Naive B cell (primary cell): ENCODE results near the gene PGM2. TPM values are rescaled to one million over a fixed set of nuclear protein-coding genes. Genes with fewer than 3 reads are reported as not detected.

Experiments used
- ATAC-seq, 2 donors: fragments of 150-1000 bp; cut with Tn5 transposase; 2 replicates each; pipeline ENCODE4 v1.10.0; 2021; ENCODE audit warnings: low read depth in 2 of 2, mild to moderate bottlenecking in 2 of 2, moderate library complexity in 2 of 2
- DNase-seq: peaks from one replicate; pipeline ENCODE4 v3.0.0; 2022
- H3K27ac Mint-ChIP-seq, 6 donors: one replicate each; pipeline ENCODE4 v1.8.0; 2020 to 2022; ENCODE audit warnings: mild to moderate bottlenecking in 6 of 6, mixed read lengths in 6 of 6, moderate library complexity in 5 of 6, inconsistent platforms in 2 of 6
- H3K27me3 Mint-ChIP-seq, 3 donors: one replicate each; pipeline ENCODE4 v1.8.0; 2021 to 2022; ENCODE audit warnings: mixed read lengths in 3 of 3, mild to moderate bottlenecking in 1 of 3
- H3K36me3 Mint-ChIP-seq, 2 donors: one replicate each; pipeline ENCODE4 v1.8.0; 2020 to 2022; ENCODE audit warnings: mixed read lengths in 2 of 2, inconsistent platforms in 1 of 2, mild to moderate bottlenecking in 1 of 2
- H3K4me1 Mint-ChIP-seq, 3 donors: one replicate each; pipeline ENCODE4 v1.8.0; 2020 to 2022; ENCODE audit warnings: mixed read lengths in 3 of 3, inconsistent platforms in 1 of 3, mild to moderate bottlenecking in 1 of 3, moderate library complexity in 1 of 3
- H3K4me3 Mint-ChIP-seq, 8 donors: one replicate each; pipeline ENCODE4 v1.8.0; 2020 to 2022; ENCODE audit warnings: mild to moderate bottlenecking in 8 of 8, mixed read lengths in 8 of 8, moderate library complexity in 8 of 8, inconsistent platforms in 2 of 8
- H3K9me3 Mint-ChIP-seq, 7 donors: one replicate each; pipeline ENCODE4 v1.8.0; 2020 to 2022; ENCODE audit warnings: mixed read lengths in 7 of 7, mild to moderate bottlenecking in 5 of 7, inconsistent platforms in 2 of 7, moderate library complexity in 1 of 7
- polyA plus RNA-seq, 6 donors: library from polyadenylated mRNA; unstranded; fragments of 300-500 nt; fragmentation: Illumina TruSeq; gene quantifications; one replicate each; pipeline ENCODE4 v1.2.3, GENCODE V29; 2021; ENCODE audit warnings: low read depth in 6 of 6

Gene PGM2
- polyA plus RNA-seq, 6 donors from 2014 or later, result 10.5 to 19.8 (median 17.4) TPM

DNA sequence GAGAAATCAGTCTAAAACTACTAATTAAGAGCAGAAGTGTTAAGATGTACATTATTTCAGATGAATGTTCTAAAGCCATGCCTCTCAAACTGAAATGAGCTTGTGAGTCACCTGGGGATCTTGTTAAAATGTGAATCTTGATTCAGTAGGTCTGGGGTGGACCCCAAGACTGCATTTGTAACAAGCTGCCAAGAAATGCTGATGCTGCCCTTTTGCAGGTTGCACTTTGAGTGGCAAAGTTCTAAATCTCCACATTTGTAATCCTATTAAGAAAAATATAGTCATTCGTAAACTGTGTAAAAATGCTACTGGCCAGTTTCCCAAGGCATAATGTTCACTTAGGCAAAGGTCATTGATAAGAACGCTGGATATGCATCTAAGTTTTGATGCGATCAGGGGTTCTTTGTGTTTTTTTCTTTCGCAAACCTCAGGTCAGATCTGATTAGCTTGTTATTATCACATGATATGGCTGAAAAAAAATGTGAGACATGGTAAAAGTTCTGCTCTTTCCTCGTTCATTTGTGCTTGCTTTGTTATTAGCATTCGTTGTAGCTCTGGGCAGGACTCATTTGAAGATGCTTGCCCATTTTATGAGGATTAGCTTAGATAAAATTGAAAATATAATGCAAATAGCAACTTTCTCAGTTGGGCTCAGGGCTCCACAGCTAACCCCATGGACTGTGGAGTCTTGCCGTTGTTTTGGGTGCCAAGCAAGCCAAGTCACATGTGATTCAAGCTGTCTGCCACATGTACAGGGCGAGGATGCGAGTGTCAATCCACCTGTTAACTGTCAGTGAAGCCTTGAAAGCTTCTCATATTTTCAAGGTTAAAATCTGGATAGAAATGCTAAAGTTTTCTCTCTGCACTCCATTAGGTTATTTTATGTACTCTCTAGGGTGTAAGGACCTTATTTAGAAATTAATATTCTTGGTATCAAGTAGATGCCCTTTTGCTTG, 76.5 kb downstream of the PGM2 start:
- H3K27me3 Mint-ChIP-seq, result no peaks in the 10 kb centered on the region
- H3K4me3 Mint-ChIP-seq, result no peak overlapping the region
- ATAC-seq (no peak), DNase-seq (no peak)
- peaks cover 0 to 3% (median 0%) of the 10 kb centered on the region in 7 donors for H3K9me3 Mint-ChIP-seq
- peaks cover 38 to 57% (median 55%) of the 10 kb centered on the region in 3 donors for H3K4me1 Mint-ChIP-seq
- H3K27ac Mint-ChIP-seq, result peak overlapping the region in 3 of 6 donors; percentile 7 to 81 (median 24)
- peaks cover 22 to 34% of the 10 kb centered on the region in 2 donors for H3K36me3 Mint-ChIP-seq

DNA sequence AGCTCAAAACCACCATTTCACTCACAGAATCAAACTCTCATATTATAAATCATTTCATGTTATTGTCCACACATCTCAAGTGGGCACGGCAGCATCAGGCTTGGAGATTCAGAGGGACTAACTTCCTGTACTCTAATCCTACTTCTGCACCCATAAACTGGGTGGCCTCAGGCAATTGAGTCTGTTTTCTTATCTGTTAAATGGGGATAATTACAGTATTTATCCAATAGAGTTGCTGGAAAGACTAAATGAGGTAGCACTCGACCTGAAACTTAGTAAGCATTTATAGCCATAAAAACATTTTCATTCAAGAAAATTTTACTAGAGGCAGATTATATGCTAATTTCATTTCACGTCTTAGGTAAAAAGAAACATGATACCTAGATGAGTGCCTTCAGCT, 77.4 kb downstream of the PGM2 start:
- Mint-ChIP-seq H3K4me1 (peaks cover 30 to 54% (median 48%) of the 10 kb centered on the region in 3 donors), H3K4me3 (no peak overlapping the region), H3K27ac (peak overlapping the region in 1 of 6 donors; percentile 24), H3K36me3 (peaks cover 22 to 33% of the 10 kb centered on the region in 2 donors), H3K27me3 (no peaks in the 10 kb centered on the region), H3K9me3 (peaks cover 0 to 3% (median 0%) of the 10 kb centered on the region in 7 donors)
- ATAC-seq (no peak), DNase-seq (no peak)

DNA sequence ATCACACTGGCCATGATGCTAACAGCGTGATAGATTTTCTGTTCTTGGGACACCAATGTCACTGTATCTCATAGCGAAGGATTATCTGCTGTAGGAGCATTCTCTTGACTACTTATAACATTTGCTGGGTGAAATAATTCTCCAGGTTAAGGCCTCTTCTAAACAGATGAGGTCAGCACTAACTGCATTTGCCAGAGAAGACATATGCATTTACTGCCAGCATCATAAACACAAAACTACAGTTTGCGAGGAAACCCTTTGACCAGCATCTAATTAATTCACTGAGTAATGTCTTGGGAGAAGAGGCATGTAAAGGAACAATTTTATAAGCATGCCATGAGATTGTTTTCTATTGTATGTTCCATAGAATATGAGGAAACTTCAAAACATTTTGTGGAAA, 78.3 kb downstream of the PGM2 start:
- H3K4me1 Mint-ChIP-seq, result peaks cover 23 to 49% (median 38%) of the 10 kb centered on the region in 3 donors
- peaks cover 17 to 24% of the 10 kb centered on the region in 2 donors for H3K36me3 Mint-ChIP-seq
- no peak overlapping the region for H3K27ac Mint-ChIP-seq
- no peak overlapping the region for H3K4me3 Mint-ChIP-seq
- DNase-seq (no peak), ATAC-seq (no peak)
- no peaks in the 10 kb centered on the region for H3K9me3 Mint-ChIP-seq
- no peaks in the 10 kb centered on the region for H3K27me3 Mint-ChIP-seq

DNA sequence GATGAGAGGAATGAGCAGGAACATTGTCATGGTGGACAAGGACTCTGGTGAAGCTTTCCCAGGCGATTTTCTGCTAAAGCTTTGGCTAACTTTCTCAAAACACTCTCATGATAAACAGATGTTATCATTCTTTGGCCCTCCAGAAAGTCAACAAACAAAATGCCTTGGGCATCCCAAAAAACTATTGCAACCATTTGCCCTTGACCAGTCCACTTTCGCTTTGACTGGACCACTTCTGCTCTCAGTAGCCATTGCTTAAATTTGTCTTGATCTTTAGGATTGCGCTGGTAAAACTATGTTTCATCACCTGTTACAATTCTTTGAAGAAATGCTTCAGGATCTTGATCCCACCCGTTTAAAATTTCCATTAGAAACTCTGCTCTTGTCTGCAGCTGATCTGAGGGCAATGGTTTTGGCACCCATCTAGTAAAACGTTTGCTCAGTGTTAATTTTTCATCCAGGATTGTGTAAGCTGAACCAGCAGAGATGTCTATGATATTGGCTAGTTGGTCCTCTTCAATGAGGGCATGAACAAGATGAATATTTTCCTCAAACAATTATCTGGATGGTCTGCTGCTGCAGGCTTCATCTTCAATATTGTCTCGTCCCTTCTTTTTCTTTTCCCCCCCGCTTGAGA, 79.2 kb downstream of the PGM2 start:
- H3K36me3 Mint-ChIP-seq, result peaks cover 17 to 18% of the 10 kb centered on the region in 2 donors
- peaks cover 16 to 43% (median 30%) of the 10 kb centered on the region in 3 donors for H3K4me1 Mint-ChIP-seq
- H3K4me3 Mint-ChIP-seq, result no peak overlapping the region
- ATAC-seq (no peak), DNase-seq (no peak)
- H3K27ac Mint-ChIP-seq, result peak overlapping the region in 1 of 6 donors; percentile 41
- no peaks in the 10 kb centered on the region for H3K9me3 Mint-ChIP-seq
- H3K27me3 Mint-ChIP-seq, result no peaks in the 10 kb centered on the region

DNA sequence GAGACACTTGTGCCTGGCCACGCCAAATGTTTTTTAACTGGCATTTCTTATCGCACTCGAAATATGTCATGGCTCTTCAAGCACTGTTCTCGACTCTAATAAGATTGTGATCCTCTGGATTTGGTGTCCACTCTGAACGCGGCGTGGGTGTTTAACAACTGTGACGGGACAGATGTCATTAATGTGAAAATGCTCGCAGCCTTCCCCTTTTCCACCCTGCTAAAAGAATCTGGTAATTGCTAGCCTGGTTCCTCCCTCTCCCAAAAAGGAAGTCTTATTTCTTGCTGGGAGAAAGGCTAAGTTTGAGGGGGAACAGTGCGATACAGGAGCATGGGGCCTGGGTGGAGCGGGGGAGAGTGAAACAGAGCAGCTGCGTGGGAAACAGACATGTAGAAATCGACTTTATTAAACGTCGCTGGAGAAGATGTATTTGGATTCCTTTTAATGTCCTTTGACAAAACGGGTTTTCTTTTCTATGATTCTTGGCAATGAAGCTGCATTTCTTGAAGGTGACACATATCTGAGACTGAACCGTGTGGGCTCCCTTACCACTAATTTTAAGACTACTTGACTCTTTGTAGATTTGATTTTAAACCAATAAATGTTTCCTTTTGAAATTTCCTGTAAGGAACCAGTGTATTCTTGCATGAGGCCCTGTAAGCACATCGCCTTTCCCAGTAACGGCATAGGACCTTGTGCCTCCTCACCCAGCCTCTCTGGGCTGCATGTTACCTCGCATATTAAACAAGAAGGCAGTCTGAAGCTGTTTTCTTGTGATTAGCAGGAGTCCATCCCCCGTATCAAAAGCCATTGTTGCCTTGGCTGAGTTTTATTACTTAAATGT, 82.2 kb downstream of the PGM2 start:
- Mint-ChIP-seq H3K4me1 (peaks cover 13 to 31% (median 31%) of the 10 kb centered on the region in 3 donors), H3K27me3 (no peaks in the 10 kb centered on the region), H3K36me3 (peaks cover 9 to 10% of the 10 kb centered on the region in 2 donors), H3K27ac (peak overlapping the region in 4 of 6 donors; percentile 7 to 86 (median 23)), H3K4me3 (no peak overlapping the region), H3K9me3 (no peaks in the 10 kb centered on the region)
- ATAC-seq (no peak), DNase-seq (no peak)

DNA sequence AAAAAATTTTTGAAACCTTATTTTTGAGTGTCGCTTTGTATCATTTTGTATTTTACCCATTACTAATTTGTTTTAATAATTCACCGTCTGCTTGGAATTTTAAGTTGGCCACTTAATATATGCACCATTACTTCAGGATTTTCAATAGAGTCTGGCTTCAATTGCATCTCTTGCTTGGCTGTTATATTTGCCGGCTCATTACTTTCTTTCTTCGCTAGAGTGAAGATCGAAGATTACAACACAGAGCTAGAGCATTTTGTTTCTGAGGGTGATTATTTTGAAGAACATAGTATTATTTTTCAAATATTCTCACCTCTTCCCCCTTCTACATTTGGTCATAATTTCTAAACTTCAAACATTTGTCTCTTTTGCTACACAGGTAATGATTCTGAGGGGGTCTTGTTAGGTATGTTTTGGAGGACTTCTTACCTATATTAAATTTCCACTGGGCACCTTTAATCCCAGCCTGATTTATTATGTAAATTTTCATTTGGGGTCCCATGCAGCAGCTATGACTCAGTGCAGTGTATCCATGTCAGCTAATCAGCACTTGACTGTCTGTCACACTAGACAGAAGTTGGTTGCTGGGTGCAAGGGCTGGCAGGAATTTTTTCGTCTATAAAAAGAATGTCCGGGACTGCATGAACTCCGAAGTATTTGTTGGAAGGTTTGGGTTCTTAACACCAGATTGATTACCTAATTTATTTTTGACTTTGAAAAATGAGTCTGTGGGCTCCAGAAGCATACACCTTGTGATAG, 83.0 kb downstream of the PGM2 start:
- H3K27ac Mint-ChIP-seq, result peak overlapping the region in 1 of 6 donors; percentile 5
- DNase-seq (no peak), ATAC-seq (no peak)
- H3K4me3 Mint-ChIP-seq, result no peak overlapping the region
- H3K9me3 Mint-ChIP-seq, result no peaks in the 10 kb centered on the region
- H3K27me3 Mint-ChIP-seq, result no peaks in the 10 kb centered on the region
- H3K36me3 Mint-ChIP-seq, result peaks cover 9 to 10% of the 10 kb centered on the region in 2 donors
- H3K4me1 Mint-ChIP-seq, result peaks cover 13 to 30% (median 30%) of the 10 kb centered on the region in 3 donors

DNA sequence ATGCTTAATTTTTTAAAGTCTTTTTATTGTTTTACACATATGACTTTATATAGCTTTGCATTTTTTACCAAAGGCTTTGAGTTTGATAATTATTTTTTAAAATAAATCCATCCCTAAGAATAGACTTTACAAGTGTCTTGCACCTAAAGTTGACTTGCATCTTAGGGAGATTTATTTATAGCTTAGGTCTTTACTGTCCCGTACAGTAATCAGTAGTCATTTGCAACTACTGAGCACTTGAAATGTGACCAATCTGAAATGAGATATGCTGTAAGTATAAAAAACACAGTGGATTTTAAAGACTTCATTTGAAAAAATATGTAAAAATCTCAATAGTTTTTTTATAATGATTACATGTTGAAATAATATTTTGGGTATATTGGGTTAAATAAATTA, 83.6 kb downstream of the PGM2 start:
- ATAC-seq (no peak), DNase-seq (no peak)
- no peaks in the 10 kb centered on the region for H3K27me3 Mint-ChIP-seq
- peaks cover 9 to 10% of the 10 kb centered on the region in 2 donors for H3K36me3 Mint-ChIP-seq
- H3K27ac Mint-ChIP-seq, result no peak overlapping the region
- H3K9me3 Mint-ChIP-seq, result no peaks in the 10 kb centered on the region
- peaks cover 13 to 30% (median 30%) of the 10 kb centered on the region in 3 donors for H3K4me1 Mint-ChIP-seq
- no peak overlapping the region for H3K4me3 Mint-ChIP-seq

Other genes starting within 250 kb of the PGM2 start
- 1 to 10 TPM in 1 of 6 donors, under 1 TPM in 3, not detected in 2; 0.32 to 1.2 (median 0.59) TPM for gene RELL1, start 140.3 kb upstream of the PGM2 start, polyA plus RNA-seq
- gene TBC1D1, start 64.4 kb downstream of the PGM2 start, polyA plus RNA-seq, result 10 to 100 TPM; 44.3 to 89.6 (median 62.5) TPM
- 1 to 10 TPM in 1 of 6 donors, under 1 TPM in 3, not detected in 2; 0.51 to 1.4 (median 0.84) TPM for gene PTTG2, start 133.7 kb downstream of the PGM2 start, polyA plus RNA-seq